ENCODE data around the gene AFF3. TPM values are rescaled to one million over a fixed set of nuclear protein-coding genes. Genes with fewer than 3 reads are reported as not detected.
"Not testable (repeated sequence)": the region's sequence is repeated elsewhere in the genome, so short reads cannot be mapped to it uniquely, and the experiment has no call there.

Gene AFF3
- total and polyA plus RNA-seq, 7 experiments from 2014 or later: 3.0 to 24.1 (median 19.8) TPM

DNA sequence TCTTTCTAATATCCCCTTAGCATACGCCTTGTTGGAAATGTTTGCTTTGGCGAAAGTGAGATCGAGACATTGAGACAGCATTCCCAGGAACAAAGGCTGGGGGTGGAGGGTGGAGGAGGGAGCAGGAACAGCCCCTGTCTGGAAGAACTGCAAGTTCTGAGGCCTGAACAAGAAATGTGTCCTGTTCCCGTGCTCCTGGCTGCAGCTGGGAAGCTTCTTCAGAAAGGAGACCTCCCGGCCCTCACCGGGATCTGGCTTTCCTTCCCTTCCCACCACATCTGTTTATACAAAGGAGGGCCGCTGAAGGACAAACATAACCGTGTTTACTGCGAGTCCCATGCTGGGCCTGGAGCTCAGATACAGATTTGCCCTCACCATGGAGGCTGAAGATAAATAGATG lies 35.9 kb downstream of the AFF3 start:
- Histone ChIP-seq H3K4me3 (ENCODE audit: low read length) (no peak overlapping the region), H3K9me3 (ENCODE audit: control insufficient read depth in 2 of 3, low read length in 3 of 3) (no peaks in the 10 kb centered on the region), H3K27me3 (ENCODE audit: control insufficient read depth in 2 of 2, insufficient read depth in 2 of 2, low read length in 2 of 2) (no peaks in the 10 kb centered on the region), H3K27ac (ENCODE audit: low read depth, low read length) (no peak overlapping the region), H3K36me3 (ENCODE audit: control insufficient read depth in 2 of 3, insufficient read depth in 3 of 3, low read length in 3 of 3) (no peaks in the 10 kb centered on the region), H3K4me1 (ENCODE audit: control insufficient read depth in 2 of 2, insufficient read depth in 2 of 2, low read length in 2 of 2) (peaks cover 0 to 4% of the 10 kb centered on the region in 2 donors)
- POLR2A ChIA-PET: no interaction called here
- DNase-seq: no peak
- Mint-ChIP-seq H3K4me3 (peak overlapping the region in 3 of 10 donors; percentile 79 to 91 (median 84)), H3K36me3 (peaks cover 0 to 10% (median 0%) of the 10 kb centered on the region in 5 donors), H3K27ac (peak overlapping the region in 2 of 9 donors; percentile 15 to 63), H3K9me3 (no peaks in the 10 kb centered on the region), H3K27me3 (peaks cover 0 to 34% (median 9%) of the 10 kb centered on the region in 5 donors), H3K4me1 (peaks cover 5 to 12% (median 8%) of the 10 kb centered on the region in 7 donors)
- CTCF ChIA-PET: no interaction called here
- intact Hi-C loops (cut with micrococcal nuclease): no loop called here
- no peak for ATAC-seq

DNA sequence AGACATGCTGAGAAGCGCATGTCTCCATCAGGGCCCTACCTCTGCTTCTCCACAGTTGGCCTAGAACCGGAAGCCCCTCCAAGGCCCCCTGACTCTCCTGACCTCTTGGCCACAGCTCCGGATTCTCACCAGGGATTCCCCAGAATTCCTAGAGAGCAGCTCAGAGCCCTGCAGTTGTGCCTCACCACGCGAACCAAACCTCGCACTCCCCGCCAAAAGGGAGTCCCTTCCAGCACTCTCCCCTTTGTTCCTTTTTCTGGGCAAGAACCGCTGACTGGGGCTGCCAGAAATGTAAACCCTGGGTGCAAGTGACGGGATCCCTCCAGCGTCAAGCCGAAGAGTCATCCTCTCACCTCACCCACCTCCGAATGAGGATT lies 36.7 kb downstream of the AFF3 start:
- Histone ChIP-seq H3K36me3 (ENCODE audit: control insufficient read depth in 2 of 3, insufficient read depth in 3 of 3, low read length in 3 of 3) (no peaks in the 10 kb centered on the region), H3K27ac (ENCODE audit: low read depth, low read length) (no peak overlapping the region), H3K4me3 (ENCODE audit: low read length) (peak overlapping the region; percentile 37), H3K4me1 (ENCODE audit: control insufficient read depth in 2 of 2, insufficient read depth in 2 of 2, low read length in 2 of 2) (peaks cover 0 to 4% of the 10 kb centered on the region in 2 donors), H3K9me3 (ENCODE audit: control insufficient read depth in 2 of 3, low read length in 3 of 3) (no peaks in the 10 kb centered on the region), H3K27me3 (ENCODE audit: control insufficient read depth in 2 of 2, insufficient read depth in 2 of 2, low read length in 2 of 2) (no peaks in the 10 kb centered on the region)
- DNase-seq (no peak), ATAC-seq (no peak)
- CTCF ChIA-PET: no interaction called here
- H3K27ac Mint-ChIP-seq: peak overlapping the region in 7 of 9 donors; percentile 29 to 65 (median 60)
- peaks cover 0 to 10% (median 0%) of the 10 kb centered on the region in 5 donors for H3K36me3 Mint-ChIP-seq
- H3K27me3 Mint-ChIP-seq: peaks cover 0 to 34% (median 9%) of the 10 kb centered on the region in 5 donors
- peaks cover 5 to 12% (median 8%) of the 10 kb centered on the region in 7 donors for H3K4me1 Mint-ChIP-seq
- POLR2A ChIA-PET: interaction anchor here (0.5 kb wide), 1 partner anchor 143 kb away, joined by 4 read pairs; no protein-coding TSS in a partner anchor
- H3K4me3 Mint-ChIP-seq: peak overlapping the region; percentile 72 to 91 (median 84)
- no peaks in the 10 kb centered on the region for H3K9me3 Mint-ChIP-seq
- intact Hi-C loops (cut with micrococcal nuclease): no loop called here

DNA sequence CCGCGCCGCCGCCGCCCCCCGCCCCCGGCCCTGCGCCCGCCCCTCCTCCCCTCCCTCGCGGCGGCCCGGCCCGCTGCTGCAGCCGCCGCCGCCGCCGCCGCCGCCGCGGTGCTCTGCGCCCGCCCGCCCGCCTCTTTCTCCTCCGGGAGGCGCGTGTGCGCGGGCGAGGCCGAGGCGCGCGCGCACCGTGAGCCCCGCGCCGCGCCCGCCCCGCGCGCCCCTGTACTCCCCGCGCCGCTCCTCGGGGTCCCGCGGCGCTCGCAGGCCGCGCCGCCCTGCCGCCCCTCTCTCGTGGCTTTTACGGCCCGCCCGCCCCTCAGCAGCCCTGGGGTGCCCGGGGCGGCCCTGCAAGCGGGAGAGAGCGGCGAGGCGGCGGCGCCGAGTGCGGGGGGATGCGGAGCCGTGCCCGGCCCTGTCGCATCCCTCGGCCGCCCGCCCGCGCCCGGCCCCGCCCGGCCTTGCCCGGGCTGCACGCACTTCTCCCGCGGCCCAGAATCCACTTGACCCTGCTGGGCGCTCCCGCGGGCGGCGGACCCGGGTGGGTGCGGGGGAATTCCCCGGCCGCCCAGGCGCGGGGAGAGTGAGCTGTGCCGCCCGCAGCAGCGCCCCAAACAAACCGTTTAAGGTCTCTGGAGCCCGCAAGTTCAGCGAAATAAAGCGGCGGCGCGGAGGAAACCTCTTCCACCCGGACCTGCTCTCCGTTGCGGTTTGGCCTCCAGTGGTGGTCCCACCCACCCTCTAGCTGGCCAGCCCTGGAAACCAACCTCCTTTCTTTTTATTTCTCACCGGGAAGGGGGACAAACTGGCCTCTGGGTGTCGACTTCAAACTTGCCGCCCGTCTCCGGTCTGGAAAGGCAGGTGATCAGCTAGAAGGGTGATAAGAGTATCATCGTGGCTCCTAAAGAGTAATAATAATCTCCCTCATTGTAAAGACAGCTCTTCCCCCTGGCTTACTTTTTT lies 37.4 kb downstream of the AFF3 start:
- H3K36me3 ChIP-seq (ENCODE audit: control insufficient read depth in 2 of 3, insufficient read depth in 3 of 3, low read length in 3 of 3): no peaks in the 10 kb centered on the region
- DNase-seq (peak; percentile 13 to 53 (median 30)), ATAC-seq (peak; percentile 81)
- Mint-ChIP-seq H3K9me3 (no peaks in the 10 kb centered on the region), H3K27ac (peak overlapping the region; percentile 29 to 77 (median 60)), H3K4me1 (peaks cover 4 to 12% (median 8%) of the 10 kb centered on the region in 7 donors), H3K36me3 (peaks cover 0 to 9% (median 0%) of the 10 kb centered on the region in 5 donors), H3K4me3 (peak overlapping the region; percentile 72 to 91 (median 84)), H3K27me3 (peaks cover 0 to 34% (median 9%) of the 10 kb centered on the region in 5 donors)
- intact Hi-C loops (cut with micrococcal nuclease): loop anchor here in 1 of 2 donors (1.0 kb wide), 1 partner anchor 37 kb away; the partner anchor contains the start of gene AFF3
- no peaks in the 10 kb centered on the region for H3K9me3 ChIP-seq (ENCODE audit: control insufficient read depth in 2 of 3, low read length in 3 of 3)
- POLR2A ChIA-PET: interaction anchor here (0.5 kb wide), 1 partner anchor 143 kb away, joined by 4 read pairs; no protein-coding TSS in a partner anchor
- no peaks in the 10 kb centered on the region for H3K27me3 ChIP-seq (ENCODE audit: control insufficient read depth in 2 of 2, insufficient read depth in 2 of 2, low read length in 2 of 2)
- H3K4me1 ChIP-seq (ENCODE audit: control insufficient read depth in 2 of 2, insufficient read depth in 2 of 2, low read length in 2 of 2): peaks cover 0 to 4% of the 10 kb centered on the region in 2 donors
- peak overlapping the region; percentile 37 for H3K4me3 ChIP-seq (ENCODE audit: low read length)
- CTCF ChIA-PET: no interaction called here
- H3K27ac ChIP-seq (ENCODE audit: low read depth, low read length): peak overlapping the region; percentile 55

DNA sequence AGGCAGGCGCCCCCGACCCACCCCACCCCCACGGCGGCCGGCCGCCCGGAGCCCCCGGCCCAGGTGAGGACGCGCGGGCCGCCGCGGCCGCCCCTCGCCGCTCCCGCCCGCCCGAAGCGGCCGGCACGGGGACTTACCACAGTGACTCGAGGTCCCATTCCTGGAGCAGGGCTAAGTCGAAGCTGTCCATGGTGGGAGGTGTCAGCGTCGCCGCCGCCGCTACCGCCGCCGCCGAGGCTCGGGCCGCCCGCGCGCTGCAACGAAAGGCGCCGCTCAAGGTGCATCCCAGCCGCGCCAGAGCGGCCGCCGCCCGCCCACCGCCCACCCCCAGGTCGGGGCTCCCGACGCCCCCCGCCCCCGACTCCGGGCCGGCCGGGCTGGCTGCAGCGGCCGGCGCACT lies 38.1 kb downstream of the AFF3 start:
- H3K4me1 ChIP-seq (ENCODE audit: control insufficient read depth in 2 of 2, insufficient read depth in 2 of 2, low read length in 2 of 2); H3K36me3 Mint-ChIP-seq; POLR2A ChIA-PET; DNase-seq; H3K27ac Mint-ChIP-seq; H3K36me3 ChIP-seq (ENCODE audit: control insufficient read depth in 2 of 3, insufficient read depth in 3 of 3, low read length in 3 of 3); H3K27me3 ChIP-seq (ENCODE audit: control insufficient read depth in 2 of 2, insufficient read depth in 2 of 2, low read length in 2 of 2); H3K9me3 ChIP-seq (ENCODE audit: control insufficient read depth in 2 of 3, low read length in 3 of 3); H3K27ac ChIP-seq (ENCODE audit: low read depth, low read length); H3K9me3 Mint-ChIP-seq; CTCF ChIA-PET; H3K4me3 ChIP-seq (ENCODE audit: low read length): not testable (repeated sequence)
- Mint-ChIP-seq H3K4me1 (peaks cover 0 to 12% (median 6%) of the 10 kb centered on the region in 7 donors), H3K4me3 (peak overlapping the region in 1 of 10 donors; percentile 80), H3K27me3 (peaks cover 0 to 34% (median 9%) of the 10 kb centered on the region in 5 donors)
- peak; percentile 44 for ATAC-seq
- intact Hi-C loops (cut with micrococcal nuclease): loop anchor here in 1 of 2 donors (1.0 kb wide), 1 partner anchor 38 kb away; the partner anchor contains the start of gene AFF3

DNA sequence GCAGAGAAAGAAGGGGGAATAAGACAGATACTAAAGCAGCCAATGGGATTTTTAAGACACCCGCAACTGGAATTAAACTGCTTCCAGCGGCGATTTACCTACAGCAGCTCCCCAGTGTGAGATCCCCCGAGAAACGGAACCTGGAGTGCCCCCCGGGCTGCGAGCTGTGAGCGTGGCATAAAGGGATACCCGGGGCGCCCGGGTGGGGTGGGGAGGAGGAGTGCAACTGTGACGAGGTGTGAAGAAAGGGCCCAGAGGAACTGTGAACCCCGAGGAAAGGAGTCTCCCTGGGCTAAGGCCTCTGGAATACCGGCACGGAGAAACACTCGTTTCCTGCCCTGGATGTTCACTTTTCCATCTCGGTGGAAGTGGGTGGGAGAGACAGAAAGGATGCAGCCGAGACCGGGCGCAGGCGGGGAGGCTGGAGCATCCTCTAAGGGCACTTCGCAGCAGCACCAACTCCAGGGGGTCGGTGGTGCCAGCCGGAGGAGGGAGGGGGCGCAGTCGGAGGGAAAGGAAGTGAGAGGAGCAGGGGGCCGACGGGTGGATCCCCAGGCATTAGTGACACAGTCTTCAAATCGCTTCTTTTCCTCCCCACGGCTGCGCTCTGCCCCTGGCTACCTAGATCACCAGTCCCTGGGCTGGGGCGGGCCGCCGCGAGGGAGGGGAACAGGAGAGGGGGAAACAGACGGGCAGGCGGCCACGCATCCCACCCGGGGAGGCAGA lies 38.7 kb downstream of the AFF3 start:
- intact Hi-C loops (cut with micrococcal nuclease): loop anchor here in 1 of 2 donors (1.0 kb wide), 1 partner anchor 39 kb away; the partner anchor contains the start of gene AFF3
- H3K36me3 Mint-ChIP-seq; H3K4me1 ChIP-seq (ENCODE audit: control insufficient read depth in 2 of 2, insufficient read depth in 2 of 2, low read length in 2 of 2); H3K36me3 ChIP-seq (ENCODE audit: control insufficient read depth in 2 of 3, insufficient read depth in 3 of 3, low read length in 3 of 3); POLR2A ChIA-PET; H3K27me3 ChIP-seq (ENCODE audit: control insufficient read depth in 2 of 2, insufficient read depth in 2 of 2, low read length in 2 of 2); H3K4me3 ChIP-seq (ENCODE audit: low read length); H3K27ac ChIP-seq (ENCODE audit: low read depth, low read length); H3K9me3 Mint-ChIP-seq; DNase-seq; H3K27ac Mint-ChIP-seq; CTCF ChIA-PET; H3K9me3 ChIP-seq (ENCODE audit: control insufficient read depth in 2 of 3, low read length in 3 of 3): not testable (repeated sequence)
- peak; percentile 16 for ATAC-seq
- peaks cover 0 to 34% (median 9%) of the 10 kb centered on the region in 5 donors for H3K27me3 Mint-ChIP-seq
- peaks cover 0 to 12% (median 6%) of the 10 kb centered on the region in 7 donors for H3K4me1 Mint-ChIP-seq
- peak overlapping the region in 8 of 10 donors; percentile 36 to 83 (median 62) for H3K4me3 Mint-ChIP-seq

DNA sequence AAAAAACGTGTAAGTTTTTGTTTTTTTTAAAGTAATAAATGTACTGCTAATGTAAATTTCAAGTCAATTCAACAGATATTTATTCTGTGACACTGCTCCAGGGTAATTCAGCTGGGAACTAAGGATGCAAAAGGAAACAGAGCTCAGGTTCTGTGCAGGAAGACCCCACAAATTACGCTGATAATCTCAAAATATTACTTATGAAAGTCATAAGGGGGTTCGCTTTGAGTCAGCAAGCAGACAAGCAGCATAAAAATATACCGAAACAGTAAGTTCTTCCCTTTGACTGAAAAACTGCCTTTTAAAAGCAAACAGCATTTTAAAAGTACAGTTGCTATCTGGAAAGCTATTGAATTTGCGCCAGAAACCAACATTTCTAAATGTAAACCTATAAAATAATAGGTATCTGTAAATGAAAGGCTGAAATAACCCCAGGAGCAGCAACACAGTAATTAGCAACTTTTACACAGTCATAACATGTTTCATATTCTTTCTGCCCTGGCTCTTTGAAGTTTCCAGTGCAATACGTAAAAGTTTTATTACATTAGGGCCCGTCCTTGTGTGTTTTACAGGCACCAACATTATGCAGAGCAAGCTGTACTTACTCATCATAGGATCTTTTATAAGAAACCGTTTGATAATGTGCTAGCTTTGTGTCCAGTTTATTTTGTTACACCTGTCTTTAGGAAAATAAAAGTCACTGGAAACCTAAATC lies 39.8 kb downstream of the AFF3 start:
- H3K4me1 ChIP-seq (ENCODE audit: control insufficient read depth in 2 of 2, insufficient read depth in 2 of 2, low read length in 2 of 2); H3K27me3 ChIP-seq (ENCODE audit: control insufficient read depth in 2 of 2, insufficient read depth in 2 of 2, low read length in 2 of 2); POLR2A ChIA-PET; H3K9me3 Mint-ChIP-seq; intact Hi-C loops (cut with micrococcal nuclease); H3K27ac ChIP-seq (ENCODE audit: low read depth, low read length); DNase-seq; H3K27ac Mint-ChIP-seq; H3K36me3 ChIP-seq (ENCODE audit: control insufficient read depth in 2 of 3, insufficient read depth in 3 of 3, low read length in 3 of 3); H3K4me3 ChIP-seq (ENCODE audit: low read length); ATAC-seq; CTCF ChIA-PET; H3K9me3 ChIP-seq (ENCODE audit: control insufficient read depth in 2 of 3, low read length in 3 of 3); H3K36me3 Mint-ChIP-seq: not testable (repeated sequence)
- Mint-ChIP-seq H3K27me3 (peaks cover 0 to 27% (median 9%) of the 10 kb centered on the region in 5 donors), H3K4me1 (peaks cover 0 to 12% (median 6%) of the 10 kb centered on the region in 7 donors), H3K4me3 (peak overlapping the region in 6 of 10 donors; percentile 57 to 80 (median 70))
